ENCODE measurements around the gene TMEM54. TPM values are rescaled to one million over a fixed set of nuclear protein-coding genes. Genes with fewer than 3 reads are reported as not detected.

TMEM54 gene
- total RNA-seq, 1 donor from 2014 or later, result 42.1 TPM

DNA sequence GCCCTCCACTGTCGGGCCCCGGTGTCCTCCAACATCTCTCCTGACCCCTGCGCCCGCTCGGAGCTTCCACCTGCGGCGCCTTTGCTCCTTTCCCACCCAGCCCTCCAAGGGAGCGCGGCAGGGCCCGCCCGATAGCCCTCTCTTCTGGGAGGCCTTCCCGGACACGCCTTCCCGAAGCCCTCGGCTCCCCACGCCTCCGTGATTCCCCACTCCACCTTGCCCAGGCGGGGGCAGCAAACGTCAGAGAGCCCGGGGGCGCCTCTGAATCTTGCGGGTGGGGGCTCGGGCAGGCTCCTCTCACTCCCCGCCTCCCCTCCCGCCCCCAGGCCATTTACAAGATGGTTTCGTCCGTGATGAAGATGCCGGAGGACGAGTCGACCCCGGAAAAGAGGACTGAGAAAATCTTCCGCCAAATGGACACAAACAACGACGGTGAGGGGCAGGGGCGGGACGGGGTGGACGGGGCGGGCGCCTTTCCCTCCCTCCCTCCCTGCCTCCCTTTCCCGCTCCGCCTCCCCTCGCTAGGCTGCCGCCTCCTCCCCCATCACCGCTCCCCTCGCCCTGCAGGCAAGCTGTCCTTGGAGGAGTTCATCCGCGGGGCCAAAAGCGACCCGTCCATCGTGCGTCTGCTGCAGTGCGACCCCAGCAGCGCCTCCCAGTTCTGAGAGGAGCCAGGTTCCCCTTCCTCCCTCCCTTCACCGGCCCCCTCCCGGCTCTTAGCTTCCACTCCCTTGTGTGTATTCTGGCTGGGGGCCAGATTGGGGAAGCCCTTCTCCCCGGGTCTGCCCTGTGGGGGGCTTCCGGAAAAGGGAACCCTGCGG is 7.8 kb downstream of the TMEM54 start:
- Mint-ChIP-seq H3K4me3 (peak overlapping the region; percentile 84), H3K9me3 (no peaks in the 10 kb centered on the region)

DNA sequence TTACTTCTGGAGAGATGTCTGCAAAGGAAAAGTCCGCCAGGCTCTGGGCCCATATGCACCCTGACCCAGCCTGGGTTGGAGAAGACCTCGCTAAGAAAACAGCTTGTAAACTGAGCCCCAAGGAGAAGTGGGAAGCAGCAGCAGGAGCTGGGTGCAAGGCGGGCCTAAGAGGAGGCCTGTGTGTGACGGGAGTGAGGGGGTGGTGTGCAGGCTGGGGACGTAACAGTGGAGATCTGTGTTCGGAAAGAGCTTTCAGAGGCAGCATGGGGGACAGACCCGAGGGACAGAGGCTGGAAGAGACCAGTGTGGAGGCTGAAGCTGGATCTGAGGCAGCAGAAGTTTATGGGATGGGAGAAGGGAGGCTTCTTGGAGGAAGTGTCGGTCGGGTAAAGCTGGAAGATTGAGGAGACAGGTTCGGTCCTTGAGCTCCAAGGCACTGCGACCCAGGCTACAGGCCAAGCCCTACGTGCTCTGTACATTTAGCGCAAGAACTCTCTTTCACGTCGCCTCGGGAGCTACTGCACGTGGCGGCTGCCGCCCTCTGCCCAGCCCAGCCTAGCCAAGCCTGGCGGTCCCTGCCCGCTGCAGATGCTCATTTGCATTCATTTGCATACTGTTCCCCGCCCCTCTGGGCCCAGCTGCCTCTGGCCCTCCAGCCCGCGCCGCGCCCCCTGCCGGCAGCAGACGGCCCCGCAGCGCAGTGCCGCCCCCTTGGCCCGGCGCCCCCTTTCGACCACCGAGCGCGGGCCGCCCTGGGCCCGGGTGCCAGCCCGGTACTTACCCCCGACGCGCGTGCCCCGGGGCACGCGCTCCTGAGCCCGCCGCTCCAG is 8.6 kb downstream of the TMEM54 start:
- no peaks in the 10 kb centered on the region for H3K9me3 Mint-ChIP-seq
- H3K27ac Mint-ChIP-seq, result peak overlapping the region; percentile 40
- peak overlapping the region; percentile 84 for H3K4me3 Mint-ChIP-seq
- no peak for DNase-seq (ENCODE audit: extremely low spot score, unreplicated experiment)
- peaks cover 60% of the 10 kb centered on the region for H3K27me3 Mint-ChIP-seq
- TF ChIP-seq CTCF (conservative IDR thresholded peaks at IDR 0.05), result peak; percentile 92
- no peaks in the 10 kb centered on the region for H3K36me3 Mint-ChIP-seq
- H3K4me1 Mint-ChIP-seq (ENCODE audit: unreplicated experiment), result peaks cover 19% of the 10 kb centered on the region

More for the DNA sequence above, 7.8 kb downstream of the TMEM54 start:
- H3K27me3 Mint-ChIP-seq, result peaks cover 54% of the 10 kb centered on the region
- no peaks in the 10 kb centered on the region for H3K36me3 Mint-ChIP-seq
- no peak for DNase-seq (ENCODE audit: extremely low spot score, unreplicated experiment)
- H3K27ac Mint-ChIP-seq, result peak overlapping the region; percentile 34
- peaks cover 19% of the 10 kb centered on the region for H3K4me1 Mint-ChIP-seq (ENCODE audit: unreplicated experiment)
- peak; percentile 63 for TF ChIP-seq CTCF (conservative IDR thresholded peaks at IDR 0.05)

GRCh38 chr1:32891630-32892029 is 9.6 kb downstream of the TMEM54 start:
- H3K4me3 Mint-ChIP-seq, result peak overlapping the region; percentile 79

DNA sequence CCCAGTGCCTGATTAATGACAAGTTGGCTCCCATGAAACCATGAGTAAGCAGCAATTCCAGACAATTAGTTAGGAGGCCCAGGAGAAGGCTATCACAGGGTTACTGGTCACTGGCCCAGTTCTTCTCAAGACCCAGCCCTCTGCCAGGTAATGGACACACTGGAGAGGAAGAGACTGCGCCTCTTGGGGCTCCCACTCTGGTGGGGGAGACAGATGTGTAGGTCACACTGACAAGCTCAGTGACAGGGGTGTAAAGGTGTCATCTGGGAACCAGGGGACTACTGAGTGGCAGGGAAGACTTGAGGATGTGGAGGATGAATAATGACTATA is 10.0 kb downstream of the TMEM54 start:
- Mint-ChIP-seq H3K27me3 (peaks cover 59% of the 10 kb centered on the region), H3K9me3 (no peaks in the 10 kb centered on the region), H3K36me3 (no peaks in the 10 kb centered on the region), H3K27ac (no peak overlapping the region), H3K4me1 (ENCODE audit: unreplicated experiment) (peaks cover 17% of the 10 kb centered on the region), H3K4me3 (peak overlapping the region; percentile 48)
- TF ChIP-seq CTCF (conservative IDR thresholded peaks at IDR 0.05), result no peak
- no peak for DNase-seq (ENCODE audit: extremely low spot score, unreplicated experiment)

More at GRCh38 chr1:32891630-32892029, 9.6 kb downstream of the TMEM54 start:
- H3K36me3 Mint-ChIP-seq, result no peaks in the 10 kb centered on the region
- no peak overlapping the region for H3K27ac Mint-ChIP-seq
- peaks cover 62% of the 10 kb centered on the region for H3K27me3 Mint-ChIP-seq
- no peak for TF ChIP-seq CTCF (conservative IDR thresholded peaks at IDR 0.05)
- no peaks in the 10 kb centered on the region for H3K9me3 Mint-ChIP-seq
- no peak for DNase-seq (ENCODE audit: extremely low spot score, unreplicated experiment)
- H3K4me1 Mint-ChIP-seq (ENCODE audit: unreplicated experiment), result peaks cover 17% of the 10 kb centered on the region

DNA sequence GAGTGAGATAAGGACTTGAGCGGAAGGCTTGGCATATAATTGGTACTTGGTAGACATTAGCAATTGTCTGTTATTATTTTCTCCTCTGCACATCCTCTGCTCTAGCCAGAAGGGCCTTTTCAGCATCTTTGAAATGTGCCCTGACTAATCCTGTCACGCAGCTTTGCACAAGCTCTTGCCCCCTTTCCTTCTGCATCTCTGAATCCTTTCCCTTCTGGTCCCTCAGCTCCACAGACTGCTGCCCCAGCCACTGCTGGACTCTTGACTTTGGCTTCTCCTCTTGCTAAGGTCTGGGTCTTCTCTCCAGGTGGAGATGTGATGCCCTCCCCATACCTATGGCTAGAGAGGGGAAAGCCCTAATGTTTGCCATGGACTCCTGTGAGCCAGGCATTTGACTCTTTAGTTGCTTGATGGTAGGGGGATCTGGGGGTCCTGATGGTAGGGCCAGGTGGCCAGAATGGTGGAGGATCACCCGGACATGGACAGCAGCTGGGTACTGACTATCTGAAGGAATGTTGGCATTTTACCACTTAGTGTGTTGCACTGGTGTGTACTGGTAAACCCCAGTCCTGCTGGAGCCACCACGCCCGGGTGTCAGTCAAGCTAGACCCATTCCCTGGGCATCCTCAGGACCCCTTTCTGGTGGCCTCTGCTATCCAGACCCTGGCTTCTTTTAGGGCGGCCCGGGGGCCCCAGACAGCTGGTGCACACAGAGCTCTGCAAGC is 10.5 kb downstream of the TMEM54 start:
- Mint-ChIP-seq H3K27me3 (peaks cover 59% of the 10 kb centered on the region), H3K4me1 (ENCODE audit: unreplicated experiment) (peaks cover 14% of the 10 kb centered on the region), H3K27ac (no peak overlapping the region), H3K9me3 (no peaks in the 10 kb centered on the region), H3K36me3 (no peaks in the 10 kb centered on the region), H3K4me3 (no peak overlapping the region)
- no peak for DNase-seq (ENCODE audit: extremely low spot score, unreplicated experiment)
- TF ChIP-seq CTCF (conservative IDR thresholded peaks at IDR 0.05), result no peak

Measured in type B pancreatic cell (in vitro differentiated cells).